GM12892 (cell line): ENCODE results near the gene USP4.
"Not testable (repeated sequence)": the region's sequence is repeated elsewhere in the genome, so short reads cannot be mapped to it uniquely, and the experiment has no call there.

ENCODE experiments used
- DNase-seq: peaks from one replicate; pipeline ENCODE4 v3.0.0; 2011; ENCODE audit not compliant: insufficient read length
- FAIRE-seq: peaks from 2 replicates; lab custom pipeline; 2011; peaks lifted over from hg19 to GRCh38; lab: Jason Lieb, UNC
- POLR2A ChIP-seq: IDR thresholded peaks from 2 replicates; pipeline ENCODE4 v1.6.1; 2011; ENCODE audit warnings: low read depth, low read length, control low read depth
- POLR2AphosphoS5 ChIP-seq: IDR thresholded peaks from 2 replicates; pipeline ENCODE4 v1.6.1; 2011; ENCODE audit warnings: low read depth, low read length, control low read depth
- TAF1 ChIP-seq: IDR thresholded peaks from 2 replicates; pipeline ENCODE4 v1.6.1; 2011; ENCODE audit warnings: low read depth, mild to moderate bottlenecking, control low read depth, low read length, borderline replicate concordance

USP4 gene

DNA sequence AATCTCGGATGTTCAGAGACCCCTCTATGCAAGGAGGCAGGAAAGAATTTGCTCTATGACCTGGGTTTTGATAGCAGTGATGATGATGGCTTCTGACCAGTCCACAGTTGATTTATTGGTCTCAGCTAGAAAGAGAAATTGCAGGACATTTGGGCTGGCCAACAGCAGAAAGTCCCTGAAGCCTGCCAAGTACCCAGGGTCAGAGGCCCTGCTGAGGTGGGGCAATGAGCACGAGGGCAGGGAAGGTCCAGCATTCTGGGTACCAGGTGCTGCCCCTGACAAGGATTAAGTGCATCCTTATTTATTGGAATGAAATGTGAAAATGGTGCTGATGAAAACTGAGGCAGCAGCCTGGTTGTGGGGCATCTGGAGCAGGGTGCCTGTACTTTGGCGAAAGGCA, 82.7 kb downstream of the USP4 start:
- DNase-seq (no peak), FAIRE-seq (no peak)
- TF ChIP-seq POLR2A (no peak), TAF1 (no peak), POLR2AphosphoS5 (no peak)

DNA sequence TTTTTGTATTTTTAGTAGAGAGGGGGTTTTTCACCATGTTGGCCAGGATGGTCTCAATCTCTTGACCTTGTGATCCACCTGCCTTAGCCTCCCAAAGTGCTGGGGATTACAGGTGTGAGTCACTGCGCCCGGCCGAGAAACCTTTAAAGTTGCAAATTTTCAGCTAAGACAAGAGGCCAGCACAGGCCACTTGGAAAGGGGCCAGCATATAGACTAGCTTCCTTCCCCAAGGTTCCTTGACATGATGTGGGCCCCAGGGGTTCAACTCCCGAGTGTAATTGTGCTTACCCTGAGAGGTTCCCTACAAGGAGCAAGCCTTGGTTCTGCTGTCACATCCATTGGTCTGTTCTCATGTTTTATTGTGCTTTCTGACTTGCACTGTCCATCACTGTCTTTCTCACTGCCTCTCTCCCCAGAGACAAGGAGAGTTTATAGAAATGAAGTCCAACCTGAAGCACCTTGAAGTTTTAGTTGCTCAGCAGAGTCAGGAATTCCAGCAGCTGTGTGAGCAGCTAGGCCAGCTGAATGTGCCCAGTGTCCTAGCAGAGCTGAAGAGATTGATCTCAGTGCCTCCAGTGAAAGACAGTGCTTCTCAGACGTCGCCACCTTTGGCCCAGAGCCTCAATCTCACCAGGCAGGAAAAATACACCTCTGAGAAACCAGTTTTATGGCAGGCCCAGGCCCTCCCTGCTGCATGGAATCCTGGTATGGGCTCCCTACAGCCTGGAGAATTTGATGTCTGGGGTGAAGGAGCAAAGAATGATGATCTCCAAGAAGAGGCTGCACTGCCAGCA, 83.9 kb downstream of the USP4 start:
- DNase-seq: no peak
- no peak for FAIRE-seq
- TF ChIP-seq POLR2AphosphoS5: no peak
- TF ChIP-seq TAF1: no peak
- no peak for TF ChIP-seq POLR2A

DNA sequence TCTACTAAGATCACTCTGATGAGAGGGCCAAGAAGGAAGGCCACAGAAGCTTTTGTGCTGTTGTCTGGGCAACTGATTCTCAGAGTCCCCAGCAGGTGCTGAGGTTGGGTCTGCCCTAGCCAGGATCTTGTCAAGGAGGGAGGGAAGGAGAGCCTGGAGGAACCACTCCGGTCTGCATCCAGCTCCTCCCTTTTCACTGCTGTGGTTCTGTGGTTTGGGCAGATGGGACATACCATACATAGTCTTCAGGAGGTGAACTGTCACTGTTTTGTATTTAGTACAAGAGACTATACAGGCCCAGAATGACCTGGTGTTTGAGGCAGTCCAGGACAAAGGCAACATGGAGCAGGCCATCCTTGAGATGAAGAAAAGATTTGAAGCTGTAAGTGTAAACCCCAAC, 84.7 kb downstream of the USP4 start:
- no peak for DNase-seq
- no peak for FAIRE-seq
- TF ChIP-seq POLR2A (no peak), POLR2AphosphoS5 (no peak), TAF1 (no peak)

DNA sequence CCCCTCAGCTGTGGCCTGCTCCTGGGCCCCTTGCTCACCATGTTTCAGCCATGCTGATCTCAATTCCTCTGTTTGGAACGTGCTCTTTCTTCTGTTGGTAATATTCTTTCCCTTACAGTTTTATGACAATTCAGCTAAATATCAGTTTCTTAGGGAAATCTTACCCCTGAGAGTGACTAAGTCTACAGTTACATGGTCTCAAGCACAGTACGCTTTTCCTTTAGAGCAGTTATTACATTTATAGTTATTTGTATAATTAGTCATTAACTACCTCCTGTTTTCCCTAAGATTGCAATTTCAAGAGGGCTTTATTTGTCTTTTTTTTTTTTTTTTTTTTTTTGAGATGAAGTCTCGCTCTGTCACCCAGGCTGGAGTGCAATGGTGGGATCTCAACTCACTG, 86.3 kb downstream of the USP4 start:
- DNase-seq (no peak), FAIRE-seq (no peak)
- no peak for TF ChIP-seq POLR2AphosphoS5
- no peak for TF ChIP-seq TAF1
- TF ChIP-seq POLR2A: no peak

DNA sequence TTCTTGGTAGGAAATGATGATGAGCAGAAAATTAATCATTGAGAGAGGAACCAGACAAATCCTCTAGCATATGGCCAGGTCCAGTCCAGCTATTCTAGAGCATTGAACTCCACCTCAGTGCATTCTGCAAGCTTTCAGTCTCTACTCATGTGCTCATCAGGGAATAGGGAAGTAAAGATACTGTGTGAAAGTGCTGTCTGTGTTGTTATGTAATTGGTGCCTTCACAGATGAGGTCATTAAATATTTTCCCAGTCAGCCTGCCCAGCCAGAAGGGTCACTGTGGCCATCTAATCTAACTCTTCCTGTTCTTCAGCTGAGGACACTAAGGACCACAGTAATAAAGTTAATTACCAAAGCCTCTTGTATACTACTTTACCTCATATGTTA, 91.0 kb downstream of the USP4 start:
- DNase-seq (no peak), FAIRE-seq (peak; percentile 42)
- no peak for TF ChIP-seq POLR2A
- no peak for TF ChIP-seq TAF1
- no peak for TF ChIP-seq POLR2AphosphoS5

DNA sequence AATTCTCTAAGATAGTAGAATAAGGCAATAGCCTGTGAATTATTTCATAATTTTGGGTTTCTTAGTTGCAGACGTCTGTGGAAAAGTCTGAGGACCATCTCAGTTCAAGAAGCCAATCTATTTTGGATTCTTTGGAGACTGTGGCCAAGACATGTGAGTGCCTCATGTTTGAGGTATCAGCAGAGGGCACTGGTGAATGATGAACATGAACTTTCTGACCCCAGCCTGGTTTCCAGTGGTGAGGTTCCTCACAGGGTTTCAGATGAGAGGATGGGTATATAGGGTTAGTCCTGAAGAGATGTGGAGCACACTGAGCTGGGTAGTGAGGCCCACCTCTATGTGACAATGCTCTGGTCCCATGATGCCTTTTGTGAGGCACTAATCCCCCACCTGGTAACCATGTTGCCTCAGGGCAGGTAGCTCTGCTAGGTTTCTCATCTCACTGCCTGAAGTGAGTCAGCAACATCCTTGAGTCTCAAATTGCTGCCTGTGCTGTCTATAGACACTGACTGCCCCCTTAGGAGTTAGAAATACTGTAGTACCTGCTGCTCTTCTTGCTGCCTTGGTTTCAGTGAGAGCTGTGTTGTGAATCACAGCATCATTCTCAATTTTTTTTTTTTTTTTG, 95.2 kb downstream of the USP4 start:
- no peak for DNase-seq
- FAIRE-seq: peak; percentile 30

DNA sequence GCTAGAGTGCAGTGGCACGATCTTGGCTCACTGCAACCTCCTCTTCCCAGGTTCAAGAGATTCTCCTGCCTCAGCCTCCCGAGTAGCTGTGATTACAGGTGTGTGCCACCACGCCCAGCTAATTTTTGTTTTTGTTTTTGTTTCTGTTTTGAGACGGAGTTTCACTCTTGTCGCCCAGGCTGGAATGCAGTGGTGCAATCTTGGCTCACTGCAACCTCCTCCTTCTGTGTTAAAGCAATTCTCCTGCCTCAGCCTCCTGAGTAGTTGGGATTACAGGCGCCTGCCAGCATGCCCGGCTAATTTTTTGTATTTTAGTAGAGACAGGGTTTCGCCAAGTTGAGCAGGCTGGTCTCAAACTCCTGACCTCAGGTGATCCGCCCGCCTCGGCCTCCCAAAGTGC, 99.8 kb downstream of the USP4 start:
- FAIRE-seq, DNase-seq: not testable (repeated sequence)

More for the DNA sequence above, 95.2 kb downstream of the USP4 start:
- TF ChIP-seq POLR2A (no peak), TAF1 (no peak), POLR2AphosphoS5 (no peak)

DNA sequence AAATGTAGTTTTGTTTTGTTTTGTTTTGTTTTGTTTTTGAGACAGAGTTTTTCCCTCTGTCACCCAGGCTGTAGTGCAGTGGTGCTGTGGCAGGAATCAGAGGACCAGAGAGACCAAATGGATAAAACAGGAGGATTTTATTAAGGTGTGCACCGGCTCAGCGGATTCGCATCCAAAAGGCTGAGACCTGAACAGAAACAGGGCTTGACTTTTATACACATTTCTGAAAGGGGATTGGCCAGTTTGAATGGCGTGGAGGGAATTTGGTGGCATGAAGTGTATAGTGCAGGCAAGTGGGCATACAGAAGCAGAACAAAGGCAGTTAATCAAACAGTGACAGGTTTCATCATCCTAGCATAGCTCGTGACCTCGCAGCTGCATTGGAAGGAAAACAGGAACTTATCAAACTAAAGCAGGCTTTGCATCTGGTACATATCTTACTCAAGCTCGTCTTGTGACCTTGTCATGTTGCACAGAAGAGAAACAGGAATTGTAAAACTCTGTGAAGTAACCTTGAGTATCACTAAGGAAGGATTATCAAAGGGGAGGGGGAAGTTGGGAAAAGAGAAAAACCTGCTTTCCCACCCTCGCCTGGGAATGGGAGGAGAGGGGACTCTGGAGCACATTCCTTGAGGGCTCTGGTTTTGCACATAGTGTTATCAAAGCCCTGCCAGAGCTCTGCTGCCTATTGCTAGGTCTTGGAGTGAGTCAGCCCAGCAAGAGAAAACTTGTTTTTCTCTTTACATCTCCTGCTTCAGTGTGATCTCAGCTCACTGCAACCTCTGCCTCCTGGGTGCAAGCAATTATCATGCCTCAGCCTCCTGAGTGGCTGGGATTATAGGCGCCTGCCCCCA, 101.4 kb downstream of the USP4 start:
- FAIRE-seq (peak; percentile 97), DNase-seq (no peak)
- TF ChIP-seq POLR2AphosphoS5: peak; percentile 60
- TF ChIP-seq POLR2A: no peak

DNA sequence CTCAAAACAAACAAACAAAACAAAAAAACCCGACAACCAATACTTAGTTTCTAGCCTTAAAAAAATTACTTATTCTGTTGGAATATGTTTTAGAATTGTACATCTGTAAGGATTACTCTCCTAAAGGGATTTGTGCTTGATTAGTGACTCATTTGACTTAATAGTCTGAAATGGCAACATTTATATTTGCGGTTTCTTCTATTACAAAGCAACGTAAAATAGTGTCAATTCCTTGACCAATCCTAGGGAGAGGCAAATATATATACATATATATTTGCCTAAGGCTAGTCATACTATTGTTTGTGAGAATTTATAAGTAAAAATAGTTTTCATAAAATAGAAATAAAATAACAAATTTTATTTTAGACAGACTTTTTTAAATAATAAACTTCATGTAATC, 102.5 kb downstream of the USP4 start:
- no peak for TF ChIP-seq POLR2A
- DNase-seq: no peak

DNA sequence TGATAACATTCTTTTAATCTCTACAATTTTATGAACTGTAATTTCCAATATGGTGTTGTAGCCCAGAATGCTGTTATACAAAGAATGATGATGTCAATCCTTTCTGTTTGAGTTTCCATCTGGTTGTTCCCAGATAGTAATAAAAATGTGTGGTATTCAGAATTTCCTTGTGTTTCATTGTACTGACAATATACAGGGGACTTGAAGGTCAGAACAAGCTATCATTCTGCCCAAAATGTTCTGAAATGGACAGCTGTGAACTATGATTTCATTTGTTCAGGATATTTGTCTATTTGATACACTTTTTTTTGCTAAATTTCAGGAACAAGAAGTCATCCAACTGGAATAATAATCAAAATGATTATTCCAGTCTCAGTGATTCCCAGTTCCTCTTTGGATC, 103.6 kb downstream of the USP4 start:
- FAIRE-seq (no peak), DNase-seq (no peak)
- TF ChIP-seq TAF1 (no peak), POLR2A (no peak), POLR2AphosphoS5 (no peak)

More for the DNA sequence above, 102.5 kb downstream of the USP4 start:
- no peak for FAIRE-seq

DNA sequence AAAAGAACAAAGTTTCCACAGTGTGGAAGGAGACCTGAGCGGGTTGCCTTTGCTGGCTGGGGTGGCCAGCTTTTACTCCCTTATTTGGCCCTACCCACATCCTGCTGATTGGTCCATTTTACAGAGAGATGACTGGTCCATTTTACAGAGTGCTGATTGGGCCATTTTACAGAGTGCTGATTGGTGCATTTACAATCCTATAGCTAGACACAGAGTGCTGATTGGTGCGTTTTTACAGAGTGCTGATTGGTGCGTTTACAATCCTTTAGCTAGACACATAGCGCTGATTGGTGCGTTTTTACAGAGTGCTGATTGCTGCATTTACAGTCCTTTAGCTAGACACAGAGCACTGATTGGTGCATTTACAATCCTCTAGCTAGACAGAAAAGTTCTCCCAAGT, 111.0 kb downstream of the USP4 start:
- FAIRE-seq, DNase-seq: not testable (repeated sequence)
